ENCODE results near the gene KCNK4.

Gene KCNK4

DNA sequence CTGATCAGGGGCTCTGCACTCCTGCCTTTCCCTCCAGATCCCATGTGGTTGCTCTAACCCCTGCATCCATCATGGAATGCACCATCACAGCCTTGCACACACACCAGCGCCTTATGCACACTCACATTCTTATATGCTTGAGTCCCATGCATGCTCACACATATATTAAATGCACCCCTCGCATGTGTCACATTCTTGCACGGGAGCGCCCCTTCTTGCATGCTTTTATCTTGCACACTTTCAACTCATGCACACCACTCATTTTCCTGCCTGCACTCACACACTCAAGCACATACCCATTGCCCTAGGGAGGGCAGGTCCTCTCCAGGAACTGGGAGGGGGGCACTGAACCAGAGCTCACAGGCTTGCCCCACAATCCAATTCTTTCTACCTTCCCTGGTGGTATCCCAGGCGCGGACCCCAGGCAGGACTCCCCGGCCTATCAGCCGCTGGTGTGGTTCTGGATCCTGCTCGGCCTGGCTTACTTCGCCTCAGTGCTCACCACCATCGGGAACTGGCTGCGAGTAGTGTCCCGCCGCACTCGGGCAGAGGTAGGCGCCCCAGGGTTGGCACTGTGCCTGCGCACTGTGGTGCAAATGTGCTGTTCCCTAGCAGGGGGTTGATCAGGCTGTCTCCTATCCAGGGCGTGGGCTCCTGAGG, 6.7 kb downstream of the KCNK4 start:
- Histone ChIP-seq H3K27ac (ENCODE audit: insufficient read depth in 1 of 2, low read depth in 1 of 2, low read length in 2 of 2, poor library complexity in 1 of 2, severe bottlenecking in 2 of 2) (no peak overlapping the region), H3K27me3 (replicated peaks in 2 of 5; ENCODE audit: control insufficient read depth in 4 of 5, insufficient read depth in 5 of 5, low read length in 4 of 5) (peaks cover 14 to 86% (median 62%) of the 10 kb centered on the region in 5 experiments), H3K4me3 (ENCODE audit: control insufficient read depth in 1 of 7, extremely low read depth in 1 of 7, insufficient read depth in 4 of 7, low read depth in 2 of 7, low read length in 6 of 7) (no peak overlapping the region), H3K36me3 (ENCODE audit: control insufficient read depth in 4 of 4, insufficient read depth in 4 of 4, low read length in 3 of 4) (no peaks in the 10 kb centered on the region), H3K9me3 (ENCODE audit: control extremely low read depth in 1 of 5, control insufficient read depth in 4 of 5, insufficient read depth in 2 of 5, low read depth in 1 of 5, low read length in 4 of 5) (no peaks in the 10 kb centered on the region), H3K4me1 (ENCODE audit: control extremely low read depth in 1 of 4, control insufficient read depth in 4 of 4, insufficient read depth in 4 of 4, low read length in 3 of 4) (peaks cover 0 to 35% (median 28%) of the 10 kb centered on the region in 4 experiments)
- ChIA-PET CTCF (interaction anchor here (1.1 to 2.9 kb wide), 5 partner anchors 13 to 92 kb away, joined by 3 to 10 read pairs (median 4); partner anchors contain the start of genes BAD and FERMT3), POLR2A (no interaction called here)
- WGBS (ENCODE audit: insufficient coverage): 11% methylated on average over 17 of the region's 18 CpGs
- peak in 2 of 3 donors; percentile 41 to 43 for DNase-seq

DNA sequence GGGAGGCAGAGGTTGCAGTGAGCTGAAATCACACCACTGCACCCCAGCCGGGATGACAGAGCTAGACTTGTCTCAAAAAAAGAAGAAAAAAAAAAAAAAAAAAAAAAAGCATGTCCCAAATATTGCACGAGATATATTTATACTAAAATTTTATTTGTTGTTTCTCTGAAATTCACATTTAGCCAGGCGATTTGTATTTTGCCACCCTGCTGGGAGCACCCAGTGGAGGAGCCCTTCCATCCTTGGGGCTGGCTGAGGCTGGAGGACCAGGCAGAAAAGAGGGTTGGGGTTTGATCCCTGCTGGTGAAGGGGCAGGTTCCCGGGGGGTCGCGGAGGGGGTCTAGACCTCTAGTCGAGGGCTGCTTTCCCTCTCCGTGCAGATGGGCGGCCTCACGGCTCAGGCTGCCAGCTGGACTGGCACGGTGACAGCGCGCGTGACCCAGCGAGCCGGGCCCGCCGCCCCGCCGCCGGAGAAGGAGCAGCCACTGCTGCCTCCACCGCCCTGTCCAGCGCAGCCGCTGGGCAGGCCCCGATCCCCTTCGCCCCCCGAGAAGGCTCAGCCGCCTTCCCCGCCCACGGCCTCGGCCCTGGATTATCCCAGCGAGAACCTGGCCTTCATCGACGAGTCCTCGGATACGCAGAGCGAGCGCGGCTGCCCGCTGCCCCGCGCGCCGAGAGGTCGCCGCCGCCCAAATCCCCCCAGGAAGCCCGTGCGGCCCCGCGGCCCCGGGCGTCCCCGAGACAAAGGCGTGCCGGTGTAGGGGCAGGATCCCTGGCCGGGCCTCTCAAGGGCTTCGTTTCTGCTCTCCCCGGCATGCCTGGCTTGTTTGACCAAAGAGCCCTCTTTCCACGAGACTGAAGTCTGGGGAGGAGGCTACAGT, 8.1 kb downstream of the KCNK4 start:
- WGBS (ENCODE audit: insufficient coverage): under 1% methylated on average over 52 of the region's 60 CpGs

DNA sequence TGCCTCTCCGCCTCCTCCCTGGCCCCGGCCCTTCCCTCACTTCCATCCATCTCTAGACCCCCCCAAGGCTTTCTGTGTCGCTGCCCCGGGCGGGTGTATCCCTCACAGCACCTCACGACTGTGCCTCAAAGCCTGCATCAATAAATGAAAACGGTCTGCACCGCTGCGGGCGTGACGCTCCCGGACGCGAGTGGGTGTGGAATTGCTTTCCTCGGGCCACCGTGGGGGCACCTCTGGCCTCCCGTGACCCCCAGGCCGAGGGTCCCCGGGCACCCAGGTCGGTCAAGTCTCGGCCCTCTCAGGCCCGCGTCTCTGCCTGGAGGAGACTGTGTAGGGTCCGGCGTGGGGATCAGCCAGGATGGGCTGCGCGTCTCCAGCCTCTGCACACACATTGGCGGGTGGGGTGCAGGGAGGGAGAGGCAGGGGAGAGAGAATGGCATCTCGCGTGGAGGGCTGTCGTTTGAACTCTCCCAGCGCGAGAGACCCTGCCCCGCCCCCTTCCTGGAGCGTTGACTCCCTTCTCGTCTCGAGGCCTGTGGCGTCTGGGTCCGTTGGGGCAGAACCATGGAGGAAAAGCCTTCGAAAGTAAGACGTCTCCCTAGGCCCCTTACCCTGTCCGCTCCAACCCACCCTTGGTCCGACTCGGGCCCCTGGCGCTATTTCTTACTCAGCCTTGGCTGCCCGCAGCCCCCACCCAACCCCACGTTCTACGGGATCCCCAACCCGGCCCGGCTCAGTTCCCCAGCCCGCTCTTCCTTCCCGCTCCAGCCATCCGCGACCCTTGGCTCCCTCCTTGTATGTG, 8.9 kb downstream of the KCNK4 start, which contains the start of gene CATSPERZ:
TSS of gene CATSPERZ (plus strand) at position 512 of the 802 bp plus-strand sequence. CDS start at position 565, 53 bp downstream.
- H3K27me3 ChIP-seq (replicated peaks in 2 of 5; ENCODE audit: control insufficient read depth in 4 of 5, insufficient read depth in 5 of 5, low read length in 4 of 5): peaks cover 11 to 65% (median 49%) of the 10 kb centered on the region in 5 experiments
- H3K27ac ChIP-seq (ENCODE audit: insufficient read depth in 1 of 2, low read depth in 1 of 2, low read length in 2 of 2, poor library complexity in 1 of 2, severe bottlenecking in 2 of 2): no peak within 1 kb of the TSS
- peak within 1 kb of the TSS in 6 of 7 experiments; percentile 20 to 67 (median 45) for H3K4me3 ChIP-seq (ENCODE audit: control insufficient read depth in 1 of 7, extremely low read depth in 1 of 7, insufficient read depth in 4 of 7, low read depth in 2 of 7, low read length in 6 of 7)
- POLR2A ChIA-PET: no interaction called here
- H3K4me1 ChIP-seq (ENCODE audit: control extremely low read depth in 1 of 4, control insufficient read depth in 4 of 4, insufficient read depth in 4 of 4, low read length in 3 of 4): peaks cover 0 to 47% (median 39%) of the 10 kb centered on the region in 4 experiments
- peak in 1 of 3 donors; percentile 26 for DNase-seq
- WGBS (ENCODE audit: insufficient coverage): 3% methylated on average over 48 of the region's 54 CpGs
- CTCF ChIA-PET: interaction anchor here (0.8 to 5.4 kb wide), 19 partner anchors 9 to 118 kb away, joined by 3 to 123 read pairs (median 5); partner anchors contain the start of genes FERMT3, GPR137, KCNK4 and PLCB3
- H3K9me3 ChIP-seq (ENCODE audit: control extremely low read depth in 1 of 5, control insufficient read depth in 4 of 5, insufficient read depth in 2 of 5, low read depth in 1 of 5, low read length in 4 of 5): no peaks in the 10 kb centered on the region
- H3K36me3 ChIP-seq (ENCODE audit: control insufficient read depth in 4 of 4, insufficient read depth in 4 of 4, low read length in 3 of 4): no peaks in the 10 kb centered on the region

More for the DNA sequence above, 8.1 kb downstream of the KCNK4 start:
- Histone ChIP-seq H3K27me3 (replicated peaks in 2 of 5; ENCODE audit: control insufficient read depth in 4 of 5, insufficient read depth in 5 of 5, low read length in 4 of 5) (peaks cover 14 to 73% (median 51%) of the 10 kb centered on the region in 5 experiments), H3K27ac (ENCODE audit: insufficient read depth in 1 of 2, low read depth in 1 of 2, low read length in 2 of 2, poor library complexity in 1 of 2, severe bottlenecking in 2 of 2) (no peak overlapping the region), H3K4me1 (ENCODE audit: control extremely low read depth in 1 of 4, control insufficient read depth in 4 of 4, insufficient read depth in 4 of 4, low read length in 3 of 4) (peaks cover 0 to 41% (median 33%) of the 10 kb centered on the region in 4 experiments), H3K4me3 (ENCODE audit: control insufficient read depth in 1 of 7, extremely low read depth in 1 of 7, insufficient read depth in 4 of 7, low read depth in 2 of 7, low read length in 6 of 7) (peak overlapping the region in 5 of 7 experiments; percentile 6 to 66 (median 40)), H3K36me3 (ENCODE audit: control insufficient read depth in 4 of 4, insufficient read depth in 4 of 4, low read length in 3 of 4) (no peaks in the 10 kb centered on the region), H3K9me3 (ENCODE audit: control extremely low read depth in 1 of 5, control insufficient read depth in 4 of 5, insufficient read depth in 2 of 5, low read depth in 1 of 5, low read length in 4 of 5) (no peaks in the 10 kb centered on the region)
- CTCF ChIA-PET: interaction anchor here (0.7 to 2.9 kb wide), 5 partner anchors 10 to 93 kb away, joined by 3 to 10 read pairs (median 4); partner anchors contain the start of gene FERMT3
- DNase-seq: peak in 2 of 3 donors; percentile 33 to 57
- POLR2A ChIA-PET: no interaction called here

DNA sequence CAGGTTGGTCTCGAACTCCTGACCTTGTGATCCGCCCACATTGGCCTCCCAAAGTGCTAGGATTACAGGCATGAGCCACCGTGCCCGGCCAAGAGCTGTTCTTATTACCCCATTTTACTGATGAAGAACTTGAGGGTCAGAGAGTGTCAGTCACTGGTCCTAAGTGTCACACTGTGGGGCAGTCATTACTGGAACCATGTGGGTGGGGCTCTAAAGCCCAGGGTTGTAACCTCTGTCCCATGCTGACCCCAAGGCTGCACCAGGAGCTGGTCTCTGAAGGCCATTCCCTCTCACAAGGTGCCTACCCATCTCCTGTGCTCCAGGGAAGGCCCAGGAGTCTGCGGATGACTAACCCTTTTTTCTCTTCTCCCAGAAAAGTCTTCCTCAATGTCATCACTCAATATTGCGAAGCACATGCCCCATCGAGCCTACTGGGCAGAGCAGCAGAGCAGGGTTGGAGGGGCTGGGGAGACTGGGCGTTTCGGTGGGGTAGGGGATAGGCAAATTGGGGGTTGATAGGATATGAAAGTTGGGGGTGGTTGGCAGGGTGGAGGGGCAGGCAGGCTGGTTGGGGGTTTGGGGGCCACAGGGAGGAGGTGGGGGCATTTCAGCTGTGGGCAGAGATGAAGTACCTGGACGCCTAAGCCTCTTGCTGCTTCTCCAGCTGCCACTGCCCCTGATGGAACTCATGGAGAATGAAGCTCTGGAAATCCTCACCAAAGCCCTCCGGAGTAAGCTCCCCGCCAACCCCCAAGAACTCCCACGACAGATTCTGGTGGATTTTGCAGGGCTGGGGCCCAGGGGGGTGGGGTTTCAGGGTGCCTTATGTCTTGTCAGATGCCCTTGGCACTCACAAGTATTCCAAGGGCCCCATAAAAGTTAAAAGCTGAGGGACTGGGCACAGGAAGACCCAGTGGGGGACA, 12.3 kb downstream of the KCNK4 start:
- H3K36me3 ChIP-seq (ENCODE audit: control insufficient read depth in 4 of 4, insufficient read depth in 4 of 4, low read length in 3 of 4): peaks cover 0 to 5% (median 2%) of the 10 kb centered on the region in 4 experiments
- CTCF ChIA-PET: interaction anchor here (0.8 to 5.4 kb wide), 23 partner anchors 13 to 137 kb away, joined by 3 to 123 read pairs (median 5); partner anchors contain the start of genes FERMT3, KCNK4, MACROD1 and PLCB3
- peaks cover 0 to 32% (median 20%) of the 10 kb centered on the region in 5 experiments for H3K27me3 ChIP-seq (replicated peaks in 2 of 5; ENCODE audit: control insufficient read depth in 4 of 5, insufficient read depth in 5 of 5, low read length in 4 of 5)
- WGBS (ENCODE audit: insufficient coverage): 93% methylated on average over 8 of the region's 13 CpGs
- H3K4me3 ChIP-seq (ENCODE audit: control insufficient read depth in 1 of 7, extremely low read depth in 1 of 7, insufficient read depth in 4 of 7, low read depth in 2 of 7, low read length in 6 of 7): peak overlapping the region in 1 of 7 experiments; percentile 77
- H3K4me1 ChIP-seq (ENCODE audit: control extremely low read depth in 1 of 4, control insufficient read depth in 4 of 4, insufficient read depth in 4 of 4, low read length in 3 of 4): peaks cover 7 to 49% (median 45%) of the 10 kb centered on the region in 4 experiments
- H3K27ac ChIP-seq (ENCODE audit: insufficient read depth in 1 of 2, low read depth in 1 of 2, low read length in 2 of 2, poor library complexity in 1 of 2, severe bottlenecking in 2 of 2): no peak overlapping the region
- no peaks in the 10 kb centered on the region for H3K9me3 ChIP-seq (ENCODE audit: control extremely low read depth in 1 of 5, control insufficient read depth in 4 of 5, insufficient read depth in 2 of 5, low read depth in 1 of 5, low read length in 4 of 5)
- POLR2A ChIA-PET: interaction anchor here (1.1 to 2.5 kb wide), 5 partner anchors 14 to 99 kb away, joined by 5 to 26 read pairs (median 12); partner anchors contain the start of genes CCDC88B, FERMT3, PRDX5 and TRMT112
- DNase-seq: no peak

DNA sequence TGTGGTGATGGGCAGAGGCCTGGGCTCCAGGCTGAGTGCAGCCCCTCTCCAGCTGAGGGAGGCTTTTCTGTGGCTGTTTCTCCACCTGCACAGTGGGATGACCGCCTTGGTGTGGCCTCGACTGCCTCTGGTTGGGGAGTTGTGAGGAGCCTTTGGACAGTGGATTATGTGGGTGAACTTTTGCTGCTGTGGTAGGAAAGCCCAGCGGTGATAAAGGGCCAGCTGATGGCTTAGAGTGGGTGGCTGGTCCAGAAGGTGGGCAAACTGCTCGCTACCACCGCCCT, 12.9 kb downstream of the KCNK4 start:
- no peak for DNase-seq
- WGBS (ENCODE audit: insufficient coverage): 63% methylated on average over 2 of the region's 5 CpGs
- Histone ChIP-seq H3K4me1 (ENCODE audit: control extremely low read depth in 1 of 4, control insufficient read depth in 4 of 4, insufficient read depth in 4 of 4, low read length in 3 of 4) (peaks cover 7 to 49% (median 45%) of the 10 kb centered on the region in 4 experiments), H3K36me3 (ENCODE audit: control insufficient read depth in 4 of 4, insufficient read depth in 4 of 4, low read length in 3 of 4) (peaks cover 0 to 5% (median 2%) of the 10 kb centered on the region in 4 experiments), H3K4me3 (ENCODE audit: control insufficient read depth in 1 of 7, extremely low read depth in 1 of 7, insufficient read depth in 4 of 7, low read depth in 2 of 7, low read length in 6 of 7) (peak overlapping the region in 5 of 7 experiments; percentile 77 to 92 (median 85)), H3K9me3 (ENCODE audit: control extremely low read depth in 1 of 5, control insufficient read depth in 4 of 5, insufficient read depth in 2 of 5, low read depth in 1 of 5, low read length in 4 of 5) (no peaks in the 10 kb centered on the region), H3K27ac (ENCODE audit: insufficient read depth in 1 of 2, low read depth in 1 of 2, low read length in 2 of 2, poor library complexity in 1 of 2, severe bottlenecking in 2 of 2) (no peak overlapping the region), H3K27me3 (replicated peaks in 2 of 5; ENCODE audit: control insufficient read depth in 4 of 5, insufficient read depth in 5 of 5, low read length in 4 of 5) (peaks cover 0 to 26% (median 15%) of the 10 kb centered on the region in 5 experiments)
- POLR2A ChIA-PET: interaction anchor here (0.7 to 2.5 kb wide), 6 partner anchors 14 to 100 kb away, joined by 3 to 26 read pairs (median 9); partner anchors contain the start of genes CCDC88B, FERMT3, PRDX5 and TRMT112
- CTCF ChIA-PET: interaction anchor here (0.8 to 5.4 kb wide), 25 partner anchors 13 to 138 kb away, joined by 3 to 123 read pairs (median 4); partner anchors contain the start of genes DNAJC4, FERMT3, KCNK4 and MACROD1
